Stimulated activated CD8-positive, alpha-beta memory T cell treated with anti-CD3 and anti-CD28 coated beads, Interleukin-4, amount 100 ng/mL, for 48 hours (primary cell): Measurements from ENCODE around the gene LRRC27.

Experiments used
- DNase-seq: peaks from one replicate; pipeline ENCODE4 v3.0.0-alpha.2; 2020

LRRC27 gene

GRCh38 chr10:132392811-132393694 is 61.1 kb downstream of the LRRC27 start:
- no peak for DNase-seq

GRCh38 chr10:132393695-132394181 is 61.7 kb downstream of the LRRC27 start:
- DNase-seq = no peak

GRCh38 chr10:132394201-132394811 is 62.3 kb downstream of the LRRC27 start:
- DNase-seq = no peak

- no peak for DNase-seq
These were observed 63.1 kb downstream of the LRRC27 start for GRCh38 chr10:132394936-132395703.

GRCh38 chr10:132395704-132396493 is 63.9 kb downstream of the LRRC27 start:
- peak; percentile 40 for DNase-seq

- DNase-seq = peak; percentile 60
These were observed 64.6 kb downstream of the LRRC27 start for GRCh38 chr10:132396494-132397035.

GRCh38 chr10:132397036-132397541 is 65.1 kb downstream of the LRRC27 start, which contains the start of gene PWWP2B:
Gene PWWP2B, plus strand, starts transcription at chr10:132397200. Its CDS starts 27 bp downstream, at chr10:132397227.
- peak; percentile 58 for DNase-seq

GRCh38 chr10:132397671-132398565 is 65.9 kb downstream of the LRRC27 start:
- peak; percentile 64 for DNase-seq

- no peak for DNase-seq
These were observed 66.6 kb downstream of the LRRC27 start for GRCh38 chr10:132398566-132398991.

- DNase-seq = no peak
These were observed 67.4 kb downstream of the LRRC27 start for GRCh38 chr10:132399117-132400035.

- DNase-seq = no peak
These were observed 68.1 kb downstream of the LRRC27 start for GRCh38 chr10:132400041-132400546.

- no peak for DNase-seq
These were observed 68.7 kb downstream of the LRRC27 start for GRCh38 chr10:132400547-132401151.

GRCh38 chr10:132401401-132402118 is 69.6 kb downstream of the LRRC27 start:
- DNase-seq = no peak

GRCh38 chr10:132402781-132403241 is 70.8 kb downstream of the LRRC27 start:
- no peak for DNase-seq

- no peak for DNase-seq
These were observed 71.6 kb downstream of the LRRC27 start for GRCh38 chr10:132403511-132404168.

- DNase-seq = no peak
These were observed 72.3 kb downstream of the LRRC27 start for GRCh38 chr10:132404169-132404880.
